ENCODE results near the gene ETFA.
"Not testable (repeated sequence)": the region's sequence is repeated elsewhere in the genome, so short reads cannot be mapped to it uniquely, and the experiment has no call there.

Gene ETFA

DNA sequence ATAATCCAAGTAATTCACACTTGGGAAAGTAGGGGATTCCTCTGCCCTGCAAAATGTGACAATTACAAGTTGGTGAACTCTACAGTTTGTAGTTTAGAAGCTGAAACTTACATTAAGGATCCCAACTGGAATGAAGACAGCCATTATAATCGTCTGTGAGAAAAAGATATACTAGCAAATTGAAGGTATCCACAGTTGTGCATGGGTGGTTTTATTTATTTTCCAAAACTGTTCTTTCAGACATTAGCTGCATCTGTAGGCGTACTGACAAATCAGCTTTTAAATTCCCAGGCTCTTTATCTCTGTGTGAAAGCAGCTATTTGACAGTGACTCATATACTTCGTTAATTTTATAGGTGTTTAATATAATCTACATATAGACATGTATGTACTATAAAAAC lies 12.8 kb upstream of the ETFA start:
- DNase-seq, result no peak

DNA sequence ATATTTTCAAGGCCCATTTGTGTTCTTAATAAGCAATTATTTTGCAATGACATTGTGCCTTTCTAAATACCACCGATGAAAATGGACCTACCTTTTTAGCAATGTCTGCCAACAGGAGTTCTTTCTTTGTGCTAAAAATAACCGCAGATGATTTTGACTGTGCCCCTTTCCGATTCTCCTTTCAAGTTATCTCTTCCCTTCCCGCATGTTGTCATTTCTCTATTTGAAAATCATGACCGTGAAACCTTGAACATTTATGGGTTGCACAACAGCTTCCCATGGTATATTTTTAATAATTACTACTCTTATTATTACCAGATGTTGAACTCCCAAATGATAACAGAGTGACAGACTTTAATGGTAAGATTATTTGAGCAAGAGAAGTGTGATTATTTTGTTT lies 10.3 kb upstream of the ETFA start:
- DNase-seq, result no peak

DNA sequence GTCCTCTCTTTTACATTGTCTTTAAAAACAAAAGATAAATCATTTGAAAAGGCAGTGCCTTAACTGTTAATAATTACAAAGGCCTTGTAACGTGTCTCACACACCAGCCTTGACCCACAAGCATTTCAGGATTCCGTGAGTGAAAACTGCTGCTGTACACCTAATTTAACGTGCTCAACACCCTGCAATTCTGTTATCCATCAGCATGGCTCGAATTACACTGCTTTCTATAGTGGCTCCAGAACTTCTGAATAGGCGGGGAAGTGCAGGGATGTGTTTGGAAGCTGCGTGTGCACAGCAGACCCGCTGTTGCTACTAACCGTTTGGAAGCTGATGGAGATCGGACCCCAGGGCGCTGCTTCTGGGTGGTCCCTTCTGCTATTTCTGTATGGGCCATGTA lies 9.9 kb upstream of the ETFA start:
- no peak for DNase-seq

DNA sequence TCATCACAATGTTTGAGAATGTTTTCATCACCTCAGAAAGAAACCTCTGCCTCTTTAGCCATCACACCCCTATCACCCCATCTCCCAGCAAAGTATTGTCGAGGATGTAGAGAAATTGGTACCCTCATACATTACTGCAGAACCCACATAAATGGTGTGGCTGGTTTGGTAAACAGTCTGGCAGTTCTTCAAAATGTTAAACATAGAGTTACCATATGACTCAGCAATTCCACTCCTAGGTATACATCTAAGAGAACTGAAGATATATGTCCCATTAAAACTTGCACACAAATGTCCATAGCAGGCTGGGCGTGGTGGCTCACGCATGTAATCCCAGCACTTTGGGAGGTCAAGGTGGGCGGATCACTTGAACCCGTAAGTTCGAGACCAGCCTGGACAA lies 8.7 kb upstream of the ETFA start:
- DNase-seq, result no peak

DNA sequence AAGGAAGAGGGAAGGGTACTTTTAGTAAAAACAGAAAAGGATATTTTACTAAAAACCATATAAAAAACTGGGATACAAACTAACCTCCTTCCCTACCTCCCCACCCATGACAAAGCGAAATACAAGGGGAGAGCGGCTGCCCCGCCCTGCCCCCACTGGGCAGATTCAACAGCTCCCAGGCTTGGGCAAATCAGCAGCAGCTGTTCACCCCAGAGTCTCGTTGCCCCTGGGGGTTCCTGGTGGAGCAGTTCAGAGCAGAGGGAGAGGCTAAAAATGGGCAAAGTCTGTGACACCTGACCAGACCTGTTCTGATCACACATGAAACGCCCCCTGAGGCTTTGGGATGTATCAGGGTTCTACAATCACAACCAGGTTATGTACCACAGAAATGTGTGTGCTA lies 2.5 kb upstream of the ETFA start:
- no peak for DNase-seq

DNA sequence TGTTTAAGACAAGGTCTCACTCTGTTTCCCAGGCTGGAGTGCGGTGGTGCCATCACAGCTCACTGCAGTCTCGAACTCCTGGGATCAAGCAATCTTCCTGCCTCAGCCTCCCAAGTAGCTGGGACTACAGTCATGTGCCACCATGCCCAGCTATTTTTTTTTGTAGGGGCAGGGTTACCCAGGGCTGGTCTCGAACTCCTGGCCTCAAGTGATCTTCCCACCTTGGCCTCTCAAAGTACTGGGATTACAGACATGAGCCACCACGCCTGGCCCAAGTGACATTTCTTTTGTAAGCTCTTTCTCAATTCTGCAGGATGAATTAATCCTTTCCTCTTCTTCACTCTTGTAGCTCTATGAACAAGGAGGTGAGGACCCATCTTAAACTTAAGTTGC lies 1.9 kb upstream of the ETFA start:
- not testable (repeated sequence) for DNase-seq

DNA sequence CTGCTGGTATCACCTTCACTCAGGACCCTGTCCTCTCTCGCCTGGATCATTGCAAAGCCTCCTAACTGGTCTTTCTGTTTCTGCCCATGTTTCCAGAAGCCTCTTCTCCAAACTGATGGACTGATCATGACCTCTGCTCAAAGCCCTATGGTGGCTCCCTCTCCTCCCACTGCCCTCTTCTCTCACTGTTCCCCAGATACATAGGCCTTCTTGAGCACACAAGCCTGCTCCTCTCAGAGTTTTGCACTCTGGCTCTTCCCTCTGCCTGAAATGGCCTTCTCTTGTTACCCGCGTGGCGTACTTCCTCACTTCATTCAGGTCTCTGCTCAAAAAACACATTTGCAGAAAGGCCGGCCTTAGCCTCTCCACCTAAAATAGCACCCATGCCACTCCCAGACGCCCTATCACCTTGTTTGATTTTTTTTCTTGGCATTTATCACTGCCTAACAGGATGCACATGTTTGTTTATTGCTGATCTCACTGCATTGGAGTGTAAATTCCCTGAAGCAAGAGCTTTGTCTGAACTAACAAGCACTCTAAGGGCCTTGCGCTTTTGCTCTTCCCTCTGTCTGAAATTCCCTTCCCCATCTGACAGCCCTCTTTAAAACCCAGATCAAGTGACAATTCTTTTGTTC lies 1.4 kb upstream of the ETFA start:
- DNase-seq, result no peak

DNA sequence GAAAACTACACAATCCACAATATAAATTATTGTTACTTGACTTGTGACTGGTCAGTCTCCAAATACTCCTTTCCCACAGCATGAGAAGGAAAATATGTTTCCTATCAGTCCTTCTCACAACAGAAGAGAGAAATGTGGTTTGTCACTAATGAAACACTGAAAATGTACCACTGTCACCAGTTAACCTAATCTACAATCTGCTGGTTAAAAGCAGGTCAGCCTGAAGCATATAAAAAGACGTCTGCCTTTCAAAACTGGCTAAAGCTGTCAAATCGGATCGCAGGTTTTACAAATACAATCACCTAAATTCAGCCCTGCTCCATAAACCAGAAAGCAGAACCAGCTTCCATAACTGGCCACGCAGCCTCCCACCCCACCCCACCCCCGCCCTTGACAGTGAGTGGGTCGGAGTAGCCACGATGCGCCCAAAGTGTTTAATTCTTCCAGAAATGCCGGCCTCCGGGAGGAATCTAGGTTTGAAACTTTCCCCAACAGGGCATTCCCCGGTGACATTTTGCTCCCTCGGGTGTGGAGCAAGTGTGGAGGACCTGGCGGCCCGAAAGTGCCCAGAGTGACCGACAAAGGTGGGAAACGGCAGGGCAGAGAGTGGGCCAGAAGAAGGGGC lies 682 bp downstream of the ETFA start:
- no peak for DNase-seq

DNA sequence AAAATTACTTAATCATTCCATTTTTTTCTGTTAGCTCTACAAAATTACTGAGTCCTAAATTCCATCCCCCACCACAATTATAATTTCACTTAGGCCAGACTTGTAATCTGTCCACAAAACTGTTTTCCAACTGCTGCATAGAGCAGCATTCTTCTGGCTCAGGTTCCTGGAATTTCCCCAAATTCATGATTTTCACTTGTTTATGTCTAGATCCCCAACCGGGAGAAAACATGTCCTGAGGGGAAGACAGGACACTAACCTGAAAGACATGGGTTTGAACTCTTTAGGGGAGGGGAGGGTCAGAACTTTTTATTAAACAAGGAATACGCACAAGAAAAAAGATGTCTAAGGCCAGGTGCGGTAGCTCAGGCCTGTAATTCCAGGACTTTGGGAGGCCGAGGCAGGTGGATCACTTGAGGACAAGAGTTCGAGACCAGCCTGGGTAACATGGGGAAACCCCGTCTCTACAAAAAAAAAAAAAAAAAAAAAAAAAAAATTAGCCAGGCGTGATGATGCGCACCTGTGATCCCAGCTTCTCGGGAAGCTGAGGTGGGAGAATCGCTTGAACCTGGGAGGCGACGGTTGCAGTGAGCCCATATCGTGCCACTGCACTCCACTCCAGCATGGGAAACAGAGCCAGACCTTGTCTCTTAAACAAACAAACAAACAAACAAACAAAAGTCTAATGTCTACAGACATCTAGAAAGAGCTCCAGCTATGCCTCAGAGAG lies 1.5 kb downstream of the ETFA start:
- no peak for DNase-seq

DNA sequence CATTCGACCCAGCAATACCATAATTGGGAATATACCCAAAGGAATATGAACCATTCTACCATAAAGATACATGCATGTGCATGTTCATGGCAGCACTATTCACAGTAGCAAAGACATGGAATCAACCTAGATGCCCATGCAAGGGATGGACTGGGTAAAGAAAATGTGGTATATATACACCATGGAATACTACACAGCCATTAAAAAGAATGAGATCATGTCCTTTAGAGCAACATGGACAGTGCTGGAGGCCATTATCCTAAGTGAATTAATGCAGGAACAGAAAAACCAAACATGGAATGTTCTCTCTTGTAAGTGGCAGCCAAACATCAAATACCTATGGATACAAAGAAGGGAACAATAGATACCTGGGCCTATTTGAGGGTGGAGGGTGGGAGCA lies 7.4 kb downstream of the ETFA start:
- DNase-seq, result no peak

DNA sequence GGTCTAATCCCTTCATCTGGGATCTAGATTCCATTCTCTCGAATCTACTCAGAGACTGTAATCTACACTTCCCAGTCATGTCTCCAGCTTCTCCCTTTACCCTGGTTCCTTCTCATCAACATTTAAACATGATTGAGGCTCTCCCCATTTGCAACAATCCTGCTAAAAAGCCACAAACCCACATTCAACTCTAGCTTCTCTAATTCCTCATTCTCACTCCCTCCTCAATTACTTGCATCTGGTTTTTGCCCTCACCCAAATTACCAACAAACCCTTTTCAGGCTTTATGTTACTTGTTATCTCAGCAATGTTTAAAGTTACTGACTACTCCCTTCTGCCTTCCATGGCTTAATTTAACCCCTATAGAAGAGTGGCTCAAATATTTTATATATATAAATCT lies 11.5 kb downstream of the ETFA start:
- no peak for DNase-seq

DNA sequence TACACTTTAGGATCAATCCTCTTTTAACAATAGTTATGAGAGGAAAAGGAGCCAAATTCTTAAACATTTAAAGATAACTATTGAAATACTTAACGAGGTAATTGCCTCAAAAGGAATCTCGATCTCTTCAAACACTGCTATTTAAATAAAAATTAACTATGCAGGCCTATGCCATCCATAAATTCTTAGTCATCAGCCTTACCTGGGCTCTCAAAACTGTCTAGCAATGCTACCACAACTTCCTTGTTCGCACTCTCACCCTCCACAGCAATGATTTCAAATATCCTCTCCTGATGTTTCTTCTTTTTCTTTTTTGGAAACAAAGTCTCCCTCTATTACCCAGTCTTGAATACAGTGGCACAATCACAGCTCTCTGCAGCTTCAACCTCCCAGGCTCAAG lies 12.3 kb downstream of the ETFA start:
- no peak for DNase-seq

DNA sequence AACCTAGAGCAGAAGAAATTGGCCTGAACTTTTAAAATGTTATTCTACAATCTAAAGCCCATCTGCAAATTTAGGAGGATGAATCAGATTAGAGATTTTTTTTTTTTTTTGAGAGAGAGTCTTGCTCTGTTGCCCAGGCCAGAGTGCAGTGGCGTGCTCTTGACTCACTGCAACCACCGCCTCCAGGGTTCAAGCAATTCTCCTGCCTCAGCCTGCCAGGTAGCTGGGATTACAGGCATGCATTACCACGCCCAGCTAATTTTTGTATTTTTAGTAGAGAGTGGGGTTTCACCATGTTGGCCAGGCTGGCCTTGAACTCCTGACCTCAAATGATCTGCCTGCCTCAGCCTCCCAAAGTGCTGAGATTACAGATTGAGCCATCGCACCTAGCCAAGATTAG lies 13.3 kb downstream of the ETFA start:
- not testable (repeated sequence) for DNase-seq

DNA sequence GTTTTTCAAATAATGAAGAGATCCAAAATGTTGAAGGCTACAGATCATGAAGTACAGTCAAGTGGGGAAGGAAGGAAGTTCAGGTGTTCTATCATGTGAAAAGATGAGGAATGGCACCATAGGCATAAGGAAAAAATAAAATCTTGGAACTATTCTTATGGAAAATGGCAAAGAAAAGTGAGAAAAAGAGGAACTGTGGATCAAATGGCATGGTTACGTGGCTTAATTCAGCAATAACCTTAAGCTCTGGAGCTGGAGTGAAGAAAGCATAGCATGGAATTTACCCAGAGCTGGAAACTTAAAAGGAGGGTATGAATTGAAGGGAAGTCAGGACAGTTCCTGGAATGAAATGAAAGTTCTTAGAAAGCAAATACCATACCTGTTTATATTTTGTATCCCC lies 14.4 kb downstream of the ETFA start:
- DNase-seq, result no peak

DNA sequence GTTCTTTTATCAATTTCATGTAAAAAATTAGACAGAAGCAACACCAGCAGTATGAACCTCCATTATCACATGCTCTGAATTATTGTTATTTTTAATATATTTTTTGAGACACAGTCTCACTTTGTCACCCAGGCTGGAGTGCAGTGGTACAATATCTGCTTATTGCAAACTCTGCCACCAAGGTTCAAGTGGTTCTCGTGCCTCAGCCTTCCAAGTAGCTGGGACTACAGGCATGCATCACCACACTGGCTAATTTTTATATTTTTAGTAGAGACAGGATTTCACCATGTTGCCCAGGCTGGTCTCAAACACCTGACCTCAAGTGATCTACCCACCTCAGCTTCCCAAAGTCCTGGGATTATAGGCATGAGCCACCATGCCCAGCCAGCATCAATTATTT lies 16.8 kb downstream of the ETFA start:
- DNase-seq, result not testable (repeated sequence)

DNA sequence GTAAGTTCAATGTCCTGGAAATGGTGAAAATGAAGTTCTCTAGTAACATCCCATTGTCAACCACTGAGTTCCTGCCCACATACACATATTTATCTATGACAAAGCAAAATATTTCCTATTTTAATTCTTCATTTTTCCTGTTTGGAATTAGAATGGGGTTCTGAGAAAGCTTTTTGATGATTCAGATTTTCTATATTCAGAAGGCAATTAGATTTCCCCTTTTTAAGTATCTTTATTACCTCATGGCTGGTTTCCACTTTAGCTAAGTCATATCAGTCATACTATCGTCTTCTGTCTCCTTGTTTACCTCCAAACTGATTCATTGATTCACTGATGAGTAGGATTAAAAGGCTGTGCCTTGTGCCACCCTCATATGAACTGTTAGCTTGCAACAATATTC lies 17.9 kb downstream of the ETFA start:
- DNase-seq, result no peak

DNA sequence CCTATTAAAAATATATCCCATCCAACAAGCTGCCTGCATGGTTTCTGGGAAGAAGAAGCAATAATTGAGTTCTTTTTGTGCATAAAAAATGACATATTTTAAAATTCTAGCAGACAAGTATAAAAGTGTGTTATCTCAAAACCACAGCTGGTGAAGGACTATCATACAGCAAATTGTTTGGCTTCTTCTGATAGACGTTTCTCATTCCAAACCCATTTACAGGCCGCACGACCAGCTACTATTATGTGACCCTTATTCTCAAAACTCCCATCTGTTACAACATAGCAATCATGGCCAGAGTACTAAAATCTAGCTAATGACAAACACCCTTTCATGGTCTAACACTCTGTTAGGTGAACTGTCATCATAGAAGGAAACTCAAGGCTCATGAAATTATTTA lies 21.7 kb downstream of the ETFA start:
- DNase-seq, result no peak

DNA sequence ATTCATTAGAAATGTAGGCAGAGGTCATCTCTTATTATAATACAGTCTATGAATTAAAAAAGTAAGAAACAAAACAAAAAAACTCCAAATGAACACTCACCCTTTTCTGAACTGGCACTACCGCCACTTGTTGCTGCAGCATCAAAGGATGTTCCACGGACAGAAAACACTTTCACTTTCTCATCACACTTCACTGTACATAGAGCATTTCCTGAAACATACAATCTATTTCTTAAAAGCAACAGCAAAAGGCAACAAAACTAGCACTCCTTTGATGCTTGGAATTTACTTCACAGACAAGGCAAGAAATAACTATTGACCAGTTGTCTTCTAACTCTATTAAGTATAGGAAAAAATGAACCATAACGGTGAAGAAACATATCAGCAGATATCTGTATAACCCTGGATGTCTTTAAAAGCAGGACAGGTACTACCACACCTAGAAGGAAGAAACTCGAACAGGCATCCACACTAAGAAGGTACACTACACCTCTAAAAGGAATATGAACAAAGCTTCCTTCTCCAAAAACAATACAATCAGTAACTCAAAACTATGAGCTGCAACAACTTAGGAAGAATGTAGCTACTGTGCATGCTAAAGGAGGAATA lies 24.9 kb downstream of the ETFA start:
- no peak for DNase-seq

DNA sequence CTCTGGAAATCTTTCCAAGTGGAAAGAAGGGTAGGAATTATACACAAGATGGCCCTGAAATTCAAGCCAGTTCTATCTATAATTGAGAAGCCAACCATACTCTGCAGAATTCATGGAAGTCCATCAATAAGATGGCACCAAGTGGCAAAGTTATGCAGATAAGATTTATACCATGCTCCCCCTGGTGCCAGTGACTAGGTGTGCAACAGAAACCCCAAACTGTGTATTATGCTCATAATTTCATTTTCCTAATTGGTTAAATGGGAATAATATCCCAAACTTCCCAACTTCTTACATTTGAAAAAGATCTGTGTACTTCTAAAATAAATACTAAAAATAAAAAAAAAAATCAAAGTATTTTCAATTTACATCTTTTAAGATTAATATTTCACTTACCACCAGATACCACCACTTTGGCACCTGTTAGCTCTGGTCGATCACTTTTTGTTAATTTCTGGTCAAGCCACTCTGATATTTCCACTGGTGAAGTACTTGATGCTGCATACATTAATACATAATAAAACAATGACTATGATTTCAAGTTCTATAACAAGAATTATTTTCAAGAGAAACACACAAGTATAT lies 25.9 kb downstream of the ETFA start:
- no peak for DNase-seq

DNA sequence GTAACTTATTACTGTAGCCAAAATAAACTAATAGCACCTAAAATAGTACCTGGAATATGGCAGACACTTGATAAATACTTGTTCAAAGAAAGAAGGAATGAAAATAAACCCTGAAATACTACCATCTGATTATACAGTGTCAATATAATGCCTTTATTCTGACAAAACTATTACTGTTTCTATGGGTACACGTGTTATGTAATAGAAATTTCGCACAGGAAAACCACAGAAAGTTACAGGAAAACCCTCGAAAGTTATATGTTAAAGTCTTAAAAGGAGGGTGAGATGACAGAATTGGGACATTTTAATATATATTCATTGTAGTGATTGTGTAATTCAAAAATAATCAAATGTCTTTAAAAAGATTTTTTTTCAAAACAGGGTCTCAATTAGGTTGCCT lies 28.8 kb downstream of the ETFA start:
- no peak for DNase-seq

DNA sequence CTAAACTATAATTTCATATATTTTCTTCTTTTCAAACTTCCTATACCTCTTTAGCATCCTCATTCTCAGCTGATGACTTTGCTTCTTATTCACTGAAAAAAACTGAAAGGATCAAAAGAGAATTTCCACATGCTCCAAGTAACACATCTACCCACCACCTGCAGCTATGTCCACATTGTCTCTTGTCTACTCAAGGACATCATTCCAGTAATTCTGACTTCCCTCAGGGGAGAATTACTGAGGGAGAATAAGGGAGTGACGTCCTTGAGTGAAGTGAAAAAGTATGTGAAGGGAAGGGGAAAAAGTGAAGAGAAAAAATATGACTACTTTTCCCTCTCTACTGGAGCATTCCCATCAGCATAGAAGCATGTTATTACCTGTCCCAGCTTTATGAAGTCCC lies 32.6 kb downstream of the ETFA start:
- no peak for DNase-seq

DNA sequence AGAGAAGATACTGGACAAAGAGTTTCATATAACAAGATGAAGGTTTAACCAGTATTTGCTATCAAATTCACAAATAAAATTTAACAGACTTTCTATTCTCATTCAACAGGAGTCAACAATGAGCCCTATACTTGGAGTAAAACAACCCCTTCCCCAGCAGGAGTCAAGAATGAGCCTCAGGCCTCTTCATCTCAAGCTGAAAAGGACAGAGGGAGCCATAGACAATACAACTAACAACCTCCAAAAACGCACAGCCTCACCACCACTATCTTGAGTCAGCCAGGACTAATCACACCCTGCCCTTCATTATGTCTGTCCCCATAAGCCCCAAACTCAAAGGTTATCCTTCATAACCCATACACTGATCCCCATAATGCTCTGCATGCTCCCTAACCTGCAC lies 36.4 kb downstream of the ETFA start:
- DNase-seq, result no peak

DNA sequence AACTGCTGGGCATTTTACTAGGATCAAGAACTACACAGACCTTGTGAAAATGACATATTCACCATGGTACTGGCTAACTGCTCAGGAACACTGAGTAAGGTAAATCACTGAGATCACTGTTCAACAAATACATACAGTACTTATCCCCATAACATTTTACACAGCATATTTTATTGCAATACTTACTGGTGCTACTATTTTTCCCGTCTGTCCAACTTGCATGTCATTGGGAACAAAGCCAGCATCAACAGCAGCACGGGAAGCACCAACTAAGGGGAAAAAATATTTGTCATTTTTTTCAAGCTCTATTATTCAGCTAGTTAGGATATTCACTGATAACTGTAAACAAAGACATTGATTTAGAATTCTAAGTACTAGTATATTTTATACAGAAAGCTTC lies 37.0 kb downstream of the ETFA start:
- no peak for DNase-seq

DNA sequence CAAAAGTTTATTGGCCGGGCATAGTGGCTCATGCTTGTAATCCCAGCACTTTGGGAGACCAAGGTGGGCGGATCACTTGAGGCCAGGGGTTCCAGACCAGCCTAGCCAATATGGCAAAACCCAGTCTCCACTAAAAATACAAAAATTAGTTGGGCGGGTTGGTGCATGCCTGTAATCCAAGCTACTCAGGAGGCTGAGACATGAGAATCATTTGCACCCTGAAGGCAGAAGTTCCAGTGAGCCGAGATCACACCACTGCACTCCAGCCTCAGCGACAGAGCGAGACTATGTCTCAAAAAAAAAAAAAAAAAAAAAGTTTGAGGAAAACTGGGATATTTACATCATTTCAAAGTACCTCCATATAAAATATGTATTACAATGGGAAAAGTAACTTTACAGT lies 40.4 kb downstream of the ETFA start:
- DNase-seq, result no peak

All from NCI-H446 treated with DMSO at 0.1 percent for 48 hours (cell line).